Measurements from ENCODE around the gene CA10.
A peak's percentile ranks its signal among the peaks of the same experiment; 100 is the strongest.

The CA10 gene

GRCh38 chr17:51610155-51610554 is 548.4 kb downstream of the CA10 start:
- no peaks in the 10 kb centered on the region for H3K4me1 Mint-ChIP-seq (ENCODE audit: low read depth in 2 of 2)
- no peak overlapping the region for H3K4me3 Mint-ChIP-seq
- no peaks in the 10 kb centered on the region for H3K9me3 Mint-ChIP-seq
- ATAC-seq (replicated peaks), result no peak
- DNase-seq, result no peak
- peaks cover 3 to 12% of the 10 kb centered on the region in 2 donors for H3K27me3 Mint-ChIP-seq
- no peak overlapping the region for H3K27ac Mint-ChIP-seq
- no peaks in the 10 kb centered on the region for H3K36me3 Mint-ChIP-seq (ENCODE audit: insufficient read depth)

DNA sequence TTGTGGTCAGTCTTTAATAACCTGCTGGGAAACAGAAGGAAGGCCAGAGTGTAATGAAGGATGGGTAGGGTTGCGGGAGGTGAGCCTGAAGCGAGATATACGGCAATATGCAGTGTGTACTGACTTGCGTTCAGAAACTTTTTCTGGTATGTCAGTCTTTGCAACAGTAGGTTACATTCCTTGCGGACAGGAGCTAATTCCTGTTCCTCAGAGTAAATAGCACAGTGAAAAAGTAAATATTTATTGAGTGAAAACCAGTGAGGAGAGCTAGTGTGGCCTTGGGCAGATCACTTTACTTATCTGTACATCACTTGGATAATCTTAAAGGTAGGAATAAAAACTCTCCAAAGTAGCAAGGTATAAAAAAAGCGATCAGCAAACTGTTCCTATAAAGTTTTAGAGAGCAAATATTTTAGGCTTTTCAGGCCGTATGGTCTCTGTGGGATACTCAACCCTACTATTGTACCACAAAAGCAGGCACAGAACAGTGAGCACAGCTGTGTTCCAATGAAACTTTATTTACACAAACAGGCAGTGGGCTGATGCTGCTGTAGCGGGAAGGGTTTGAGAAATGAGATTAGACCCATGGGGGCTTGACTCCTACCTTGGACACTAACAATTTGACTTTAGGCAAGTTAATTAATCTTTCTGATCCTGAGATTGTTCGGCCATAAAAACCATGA is 550.1 kb downstream of the CA10 start:
- Mint-ChIP-seq H3K27ac (no peak overlapping the region), H3K27me3 (peaks cover 7 to 9% of the 10 kb centered on the region in 2 donors), H3K4me1 (ENCODE audit: low read depth in 2 of 2) (no peaks in the 10 kb centered on the region), H3K4me3 (no peak overlapping the region), H3K36me3 (ENCODE audit: insufficient read depth) (no peaks in the 10 kb centered on the region), H3K9me3 (no peaks in the 10 kb centered on the region)
- ATAC-seq (replicated peaks) (no peak), DNase-seq (no peak)

DNA sequence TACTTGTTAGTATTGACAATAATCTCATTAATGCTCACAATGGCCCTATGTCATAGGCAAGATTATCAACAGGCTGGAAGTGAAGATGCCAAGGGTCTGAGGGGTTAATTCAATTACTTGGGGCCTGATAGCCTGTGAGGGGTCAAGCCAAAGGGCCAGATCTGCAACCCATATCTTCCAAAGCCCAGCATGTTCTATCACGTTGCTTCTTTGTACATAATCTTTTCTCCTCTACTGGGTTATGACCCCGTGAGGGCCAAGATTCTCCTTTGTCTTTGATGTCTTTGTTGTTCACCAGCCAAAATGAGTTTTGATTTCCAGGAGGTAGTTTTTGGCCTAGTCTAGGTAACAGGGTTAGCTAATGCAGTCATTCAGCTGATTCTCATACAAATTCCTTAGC is 551.0 kb downstream of the CA10 start:
- Mint-ChIP-seq H3K27me3 (peaks cover 7 to 9% of the 10 kb centered on the region in 2 donors), H3K27ac (peak overlapping the region in 1 of 2 donors; percentile 56), H3K4me3 (no peak overlapping the region), H3K4me1 (ENCODE audit: low read depth in 2 of 2) (no peaks in the 10 kb centered on the region), H3K9me3 (no peaks in the 10 kb centered on the region), H3K36me3 (ENCODE audit: insufficient read depth) (no peaks in the 10 kb centered on the region)
- no peak for DNase-seq
- no peak for ATAC-seq (replicated peaks)

DNA sequence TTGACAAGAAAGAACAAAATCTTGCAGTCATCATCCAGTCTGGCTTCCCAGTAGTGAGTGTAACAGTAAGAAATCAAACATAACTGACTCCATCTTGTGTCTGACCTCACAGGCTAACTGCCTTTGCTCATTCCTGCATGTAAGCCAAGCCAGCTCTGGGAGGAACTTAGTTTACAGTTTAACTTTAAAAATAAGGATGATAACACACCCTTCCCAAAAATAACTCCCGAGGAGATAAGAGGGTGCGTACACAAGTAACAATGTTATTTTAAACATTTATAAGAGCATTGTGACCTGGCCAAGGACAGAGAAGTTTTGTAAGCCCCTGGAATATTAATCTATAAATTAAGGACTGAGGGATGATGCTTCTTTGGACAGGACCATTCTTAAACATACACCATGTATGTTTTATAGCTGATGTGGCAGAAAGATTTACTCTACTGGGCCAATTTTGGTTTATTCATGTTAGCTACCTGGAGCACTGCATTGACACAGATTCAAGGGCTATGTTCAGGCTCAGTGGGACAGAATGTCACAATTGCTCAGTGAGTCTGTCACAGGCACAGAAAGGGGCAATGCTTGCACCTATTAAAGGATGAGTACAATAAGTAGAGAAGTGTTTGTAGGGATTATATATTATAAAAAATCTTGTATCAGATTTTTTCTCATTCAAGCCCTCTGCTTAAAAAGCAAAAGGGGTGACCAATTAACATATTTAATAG is 554.1 kb downstream of the CA10 start:
- DNase-seq, result no peak
- H3K4me3 Mint-ChIP-seq, result no peak overlapping the region
- no peak for ATAC-seq (replicated peaks)
- H3K9me3 Mint-ChIP-seq, result no peaks in the 10 kb centered on the region
- H3K27me3 Mint-ChIP-seq, result peaks cover 3 to 11% of the 10 kb centered on the region in 2 donors
- H3K4me1 Mint-ChIP-seq (ENCODE audit: low read depth in 2 of 2), result no peaks in the 10 kb centered on the region
- no peak overlapping the region for H3K27ac Mint-ChIP-seq
- no peaks in the 10 kb centered on the region for H3K36me3 Mint-ChIP-seq (ENCODE audit: insufficient read depth)

DNA sequence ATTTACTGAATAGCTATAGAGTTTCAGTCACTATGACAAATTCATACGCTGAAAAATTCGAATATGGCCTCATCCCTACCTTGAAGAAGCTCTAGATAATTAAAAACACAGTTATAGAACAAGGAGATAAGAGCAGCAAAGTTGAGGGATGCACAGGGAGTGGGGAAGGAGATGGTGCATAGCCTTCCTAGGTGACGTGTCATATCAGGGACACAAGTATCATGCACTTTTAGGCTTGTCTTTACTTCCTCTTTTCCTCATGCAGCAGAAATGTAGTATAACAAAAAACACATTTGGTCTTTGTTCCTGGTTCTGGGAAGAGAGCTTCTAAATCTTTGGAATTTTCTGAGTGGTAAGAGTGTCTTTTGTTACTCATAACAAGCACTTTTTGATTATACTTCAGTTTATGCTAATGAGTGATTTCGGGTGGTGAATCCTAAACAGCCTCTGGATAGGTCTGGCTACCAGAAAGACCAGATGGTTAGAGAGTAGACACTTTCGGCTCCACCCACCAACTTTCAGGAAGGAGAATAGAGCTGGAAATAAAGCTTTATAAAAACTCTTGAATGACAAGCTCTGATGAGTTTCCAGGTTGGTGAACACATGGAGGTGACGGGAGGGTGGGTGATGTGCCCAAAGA is 556.8 kb downstream of the CA10 start:
- H3K4me1 Mint-ChIP-seq (ENCODE audit: low read depth in 2 of 2), result no peaks in the 10 kb centered on the region
- no peak overlapping the region for H3K27ac Mint-ChIP-seq
- H3K9me3 Mint-ChIP-seq, result no peaks in the 10 kb centered on the region
- no peaks in the 10 kb centered on the region for H3K36me3 Mint-ChIP-seq (ENCODE audit: insufficient read depth)
- DNase-seq, result no peak
- no peak overlapping the region for H3K4me3 Mint-ChIP-seq
- H3K27me3 Mint-ChIP-seq, result peaks cover 18 to 19% of the 10 kb centered on the region in 2 donors
- no peak for ATAC-seq (replicated peaks)

DNA sequence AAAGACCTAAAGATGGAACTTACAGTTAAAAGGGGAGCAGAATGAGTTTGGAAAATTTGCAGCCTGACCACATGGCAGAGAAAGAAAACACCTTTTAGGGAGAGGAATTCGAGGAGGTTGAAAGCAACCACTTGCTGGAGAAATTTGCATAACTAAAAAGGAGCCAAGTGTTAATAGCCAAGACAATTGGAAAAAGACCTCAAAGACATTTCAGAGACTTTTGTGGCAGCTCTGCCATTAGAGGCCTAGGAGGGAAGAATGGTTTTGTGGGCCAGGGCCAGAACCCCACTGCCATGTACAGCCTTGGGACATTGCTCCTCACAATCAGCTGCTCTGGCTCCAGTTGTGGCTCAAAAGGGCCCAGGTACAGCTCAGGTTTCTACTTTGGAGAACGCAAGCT is 559.7 kb downstream of the CA10 start:
- no peaks in the 10 kb centered on the region for H3K4me1 Mint-ChIP-seq (ENCODE audit: low read depth in 2 of 2)
- no peak overlapping the region for H3K4me3 Mint-ChIP-seq
- H3K27me3 Mint-ChIP-seq, result peaks cover 18 to 26% of the 10 kb centered on the region in 2 donors
- ATAC-seq (replicated peaks), result no peak
- DNase-seq, result no peak
- no peak overlapping the region for H3K27ac Mint-ChIP-seq
- H3K9me3 Mint-ChIP-seq, result no peaks in the 10 kb centered on the region
- no peaks in the 10 kb centered on the region for H3K36me3 Mint-ChIP-seq (ENCODE audit: insufficient read depth)

GRCh38 chr17:51597345-51597744 is 561.2 kb downstream of the CA10 start:
- Mint-ChIP-seq H3K9me3 (no peaks in the 10 kb centered on the region), H3K27ac (no peak overlapping the region), H3K4me3 (no peak overlapping the region), H3K4me1 (ENCODE audit: low read depth in 2 of 2) (no peaks in the 10 kb centered on the region), H3K36me3 (ENCODE audit: insufficient read depth) (no peaks in the 10 kb centered on the region), H3K27me3 (peaks cover 18 to 22% of the 10 kb centered on the region in 2 donors)
- ATAC-seq (replicated peaks) (no peak), DNase-seq (no peak)

DNA sequence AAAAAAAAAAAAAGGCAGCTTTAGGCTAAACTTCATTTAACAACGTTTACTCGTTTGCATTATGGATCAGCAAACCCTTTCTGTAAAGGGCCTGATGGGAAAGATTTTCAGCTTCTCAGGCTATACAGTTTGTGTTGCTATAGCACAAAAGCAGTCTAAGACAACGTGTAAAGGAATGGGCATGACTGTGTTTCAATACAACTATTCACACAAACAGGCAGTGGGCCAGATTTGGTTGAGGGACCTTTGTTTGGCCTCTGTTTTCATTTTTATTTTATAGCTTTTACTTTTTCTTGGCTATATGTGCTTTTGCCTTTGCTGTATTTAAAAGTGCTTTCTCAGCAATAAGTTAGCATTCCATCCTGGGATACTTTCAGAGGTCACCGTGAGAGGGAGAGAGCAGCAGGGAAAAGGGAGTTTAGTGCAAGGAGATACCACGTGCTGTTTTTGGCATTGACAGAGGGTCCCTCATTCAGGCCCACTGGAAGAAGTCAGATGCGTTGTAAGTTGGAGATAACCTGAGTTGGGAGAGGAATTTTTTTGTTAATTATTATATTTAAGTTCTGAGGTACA is 562.6 kb downstream of the CA10 start:
- Mint-ChIP-seq H3K27ac (no peak overlapping the region), H3K4me3 (no peak overlapping the region), H3K27me3 (peaks cover 18% of the 10 kb centered on the region in 2 donors), H3K36me3 (ENCODE audit: insufficient read depth) (no peaks in the 10 kb centered on the region), H3K9me3 (no peaks in the 10 kb centered on the region), H3K4me1 (ENCODE audit: low read depth in 2 of 2) (no peaks in the 10 kb centered on the region)
- DNase-seq, result no peak
- ATAC-seq (replicated peaks), result no peak

DNA sequence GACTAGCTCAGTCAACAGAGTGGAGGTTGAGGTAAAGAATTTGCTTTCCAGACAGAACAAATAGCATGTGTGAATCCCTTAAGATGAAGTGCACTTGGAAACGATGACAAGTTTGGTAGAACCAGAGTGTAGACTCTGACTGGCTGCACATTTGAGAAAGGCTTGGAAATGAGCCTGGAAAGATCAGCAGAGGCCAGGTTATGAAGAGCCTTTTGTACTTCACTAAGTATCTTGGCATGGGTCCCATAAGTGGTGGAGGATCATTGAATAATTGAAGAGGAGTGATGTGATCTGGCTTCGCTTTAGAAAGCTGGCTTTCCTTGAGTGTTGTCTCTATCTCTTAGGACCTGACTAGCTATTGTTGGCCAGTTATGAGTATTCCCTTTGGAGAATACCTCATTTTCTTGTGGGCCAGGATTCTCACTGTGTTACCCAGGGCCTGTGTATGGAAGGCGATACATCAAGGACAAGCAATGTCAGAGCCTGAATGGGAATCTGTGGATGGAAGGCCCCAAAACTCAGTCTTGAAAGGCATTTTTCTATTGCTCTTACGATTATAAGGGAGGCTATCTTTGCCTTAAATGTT is 568.4 kb downstream of the CA10 start:
- H3K27me3 Mint-ChIP-seq, result peaks cover 7 to 19% of the 10 kb centered on the region in 2 donors
- H3K9me3 Mint-ChIP-seq, result peaks cover 5 to 7% of the 10 kb centered on the region in 2 donors
- H3K36me3 Mint-ChIP-seq (ENCODE audit: insufficient read depth), result no peaks in the 10 kb centered on the region
- no peak overlapping the region for H3K4me3 Mint-ChIP-seq
- DNase-seq (no peak), ATAC-seq (replicated peaks) (no peak)
- H3K4me1 Mint-ChIP-seq (ENCODE audit: low read depth in 2 of 2), result no peaks in the 10 kb centered on the region
- H3K27ac Mint-ChIP-seq, result no peak overlapping the region

- Mint-ChIP-seq H3K36me3 (ENCODE audit: insufficient read depth) (no peaks in the 10 kb centered on the region), H3K4me3 (no peak overlapping the region), H3K27ac (no peak overlapping the region), H3K27me3 (peaks cover 7 to 16% of the 10 kb centered on the region in 2 donors), H3K4me1 (ENCODE audit: low read depth in 2 of 2) (no peaks in the 10 kb centered on the region), H3K9me3 (peaks cover 5 to 7% of the 10 kb centered on the region in 2 donors)
- DNase-seq (no peak), ATAC-seq (replicated peaks) (no peak)
These were observed 570.5 kb downstream of the CA10 start for GRCh38 chr17:51588063-51588462.

DNA sequence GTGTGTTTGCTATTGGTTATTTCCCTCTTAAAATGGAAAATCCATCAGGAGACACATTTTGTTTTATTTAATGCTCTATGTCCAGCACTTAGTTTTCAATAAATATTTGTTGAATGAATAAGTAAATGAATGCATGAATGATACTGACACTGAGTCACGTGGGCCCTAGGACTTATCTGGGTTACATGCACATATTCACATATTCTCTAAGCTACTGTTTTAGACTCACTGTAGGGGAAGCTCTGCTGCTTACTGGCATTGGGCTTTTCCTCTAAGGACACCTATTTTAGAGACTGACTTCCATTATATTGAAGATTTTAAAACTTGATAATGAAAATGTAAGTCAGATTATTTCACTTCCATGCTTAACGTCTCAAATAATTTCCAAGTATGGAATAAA is 571.0 kb downstream of the CA10 start:
- H3K27ac Mint-ChIP-seq, result no peak overlapping the region
- no peak for DNase-seq
- ATAC-seq (replicated peaks), result no peak
- H3K27me3 Mint-ChIP-seq, result peaks cover 7 to 16% of the 10 kb centered on the region in 2 donors
- no peak overlapping the region for H3K4me3 Mint-ChIP-seq
- no peaks in the 10 kb centered on the region for H3K36me3 Mint-ChIP-seq (ENCODE audit: insufficient read depth)
- peaks cover 5 to 7% of the 10 kb centered on the region in 2 donors for H3K9me3 Mint-ChIP-seq
- no peaks in the 10 kb centered on the region for H3K4me1 Mint-ChIP-seq (ENCODE audit: low read depth in 2 of 2)

DNA sequence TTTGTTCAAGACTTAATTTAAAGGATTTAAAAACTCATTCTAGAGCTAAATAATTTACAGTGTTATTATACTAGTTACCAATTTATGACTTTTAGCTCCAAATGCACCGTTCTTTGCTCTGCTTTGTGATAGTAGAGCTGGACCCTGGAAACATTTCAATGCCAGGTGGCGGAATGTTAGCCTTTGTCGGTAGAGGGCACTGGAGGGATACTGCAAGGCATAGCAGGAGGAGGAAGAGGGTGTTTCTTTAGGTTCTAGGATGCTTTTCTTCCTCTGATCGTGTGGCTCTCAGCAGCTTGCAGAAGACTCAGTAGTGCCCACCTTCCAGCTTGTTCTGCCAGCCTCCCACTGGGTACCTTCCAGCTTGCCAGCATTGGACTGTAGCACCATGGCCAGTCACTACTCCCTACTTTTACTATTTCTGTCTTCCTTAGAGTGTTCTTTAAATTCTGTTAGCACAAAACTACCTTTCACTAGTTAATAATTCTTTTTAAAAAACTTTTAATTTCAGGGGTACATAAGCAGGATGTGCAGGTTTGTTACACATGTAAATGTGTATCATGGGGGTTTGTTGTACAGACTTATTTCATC is 572.9 kb downstream of the CA10 start:
- H3K27me3 Mint-ChIP-seq, result peaks cover 7 to 16% of the 10 kb centered on the region in 2 donors
- ATAC-seq (replicated peaks) (no peak), DNase-seq (no peak)
- H3K36me3 Mint-ChIP-seq (ENCODE audit: insufficient read depth), result no peaks in the 10 kb centered on the region
- peaks cover 5 to 7% of the 10 kb centered on the region in 2 donors for H3K9me3 Mint-ChIP-seq
- H3K4me3 Mint-ChIP-seq, result no peak overlapping the region
- H3K27ac Mint-ChIP-seq, result no peak overlapping the region
- no peaks in the 10 kb centered on the region for H3K4me1 Mint-ChIP-seq (ENCODE audit: low read depth in 2 of 2)

DNA sequence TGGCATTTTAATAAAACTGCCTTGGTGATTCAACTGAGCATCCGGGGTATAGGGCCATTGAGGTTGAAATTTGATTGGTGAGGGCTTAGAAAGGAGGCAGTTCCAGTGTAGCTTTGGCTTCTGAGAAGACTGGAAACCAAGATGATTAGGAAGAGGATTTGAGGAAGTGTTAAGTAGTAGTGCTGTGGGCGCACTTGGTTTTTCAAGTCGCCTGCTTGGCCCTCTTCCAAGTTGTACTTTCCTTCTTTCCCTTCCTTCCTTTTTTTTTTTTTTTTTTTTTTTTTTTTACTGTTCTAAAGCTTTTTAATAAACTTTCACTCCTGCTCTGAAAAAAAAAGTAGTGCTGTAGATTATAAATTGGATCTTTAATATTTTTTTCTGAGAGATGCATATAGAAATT is 577.6 kb downstream of the CA10 start:
- H3K36me3 Mint-ChIP-seq (ENCODE audit: insufficient read depth), result no peaks in the 10 kb centered on the region
- no peak for ATAC-seq (replicated peaks)
- H3K4me1 Mint-ChIP-seq (ENCODE audit: low read depth in 2 of 2), result no peaks in the 10 kb centered on the region
- no peak for DNase-seq
- peaks cover 9 to 16% of the 10 kb centered on the region in 2 donors for H3K27me3 Mint-ChIP-seq
- peaks cover 3 to 8% of the 10 kb centered on the region in 2 donors for H3K9me3 Mint-ChIP-seq
- no peak overlapping the region for H3K4me3 Mint-ChIP-seq
- H3K27ac Mint-ChIP-seq, result no peak overlapping the region
